ENCODE measurements around the gene BST2.
A peak's percentile ranks its signal among the peaks of the same experiment; 100 is the strongest.

The BST2 gene

GRCh38 chr19:17436874-17437267 is 31.4 kb upstream of the BST2 start:
- no peak overlapping the region for H3K27ac ChIP-seq (ENCODE audit: low read depth, low read length)
- peaks cover 0 to 9% (median 5%) of the 10 kb centered on the region in 5 donors for H3K9me3 ChIP-seq (ENCODE audit: control insufficient read depth in 5 of 5, low read length in 5 of 5)
- no peak overlapping the region for H3K9ac ChIP-seq (ENCODE audit: low read length in 5 of 5)
- H3K4me3 ChIP-seq (ENCODE audit: low read depth in 1 of 5, low read length in 5 of 5): no peak overlapping the region
- no peaks in the 10 kb centered on the region for H3K27me3 ChIP-seq (ENCODE audit: control insufficient read depth in 5 of 5, insufficient read depth in 4 of 5, low read length in 5 of 5)
- peaks cover 0 to 4% (median 0%) of the 10 kb centered on the region in 5 donors for H3K36me3 ChIP-seq (ENCODE audit: control insufficient read depth in 5 of 5, insufficient read depth in 5 of 5, low read length in 5 of 5)
- H3K4me1 ChIP-seq (ENCODE audit: control insufficient read depth in 5 of 5, insufficient read depth in 5 of 5, low read length in 5 of 5): peaks cover 0 to 4% (median 0%) of the 10 kb centered on the region in 5 donors

- Histone ChIP-seq H3K27ac (ENCODE audit: low read depth, low read length) (no peak overlapping the region), H3K36me3 (ENCODE audit: control insufficient read depth in 5 of 5, insufficient read depth in 5 of 5, low read length in 5 of 5) (peaks cover 0 to 4% (median 0%) of the 10 kb centered on the region in 5 donors), H3K9ac (ENCODE audit: low read length in 5 of 5) (no peak overlapping the region), H3K27me3 (ENCODE audit: control insufficient read depth in 5 of 5, insufficient read depth in 4 of 5, low read length in 5 of 5) (no peaks in the 10 kb centered on the region), H3K9me3 (ENCODE audit: control insufficient read depth in 5 of 5, low read length in 5 of 5) (peaks cover 0 to 6% (median 5%) of the 10 kb centered on the region in 5 donors), H3K4me3 (ENCODE audit: low read depth in 1 of 5, low read length in 5 of 5) (no peak overlapping the region), H3K4me1 (ENCODE audit: control insufficient read depth in 5 of 5, insufficient read depth in 5 of 5, low read length in 5 of 5) (no peaks in the 10 kb centered on the region)
Measured at GRCh38 chr19:17436094-17436873, 30.9 kb upstream of the BST2 start.

- H3K9me3 ChIP-seq (ENCODE audit: control insufficient read depth in 5 of 5, low read length in 5 of 5): peaks cover 0 to 5% (median 4%) of the 10 kb centered on the region in 5 donors
- no peaks in the 10 kb centered on the region for H3K4me1 ChIP-seq (ENCODE audit: control insufficient read depth in 5 of 5, insufficient read depth in 5 of 5, low read length in 5 of 5)
- no peak overlapping the region for H3K9ac ChIP-seq (ENCODE audit: low read length in 5 of 5)
Measured at GRCh38 chr19:17435218-17435617, 29.8 kb upstream of the BST2 start.

GRCh38 chr19:17431417-17431816 is 26.0 kb upstream of the BST2 start:
- Histone ChIP-seq H3K4me1 (ENCODE audit: control insufficient read depth in 5 of 5, insufficient read depth in 5 of 5, low read length in 5 of 5) (peaks cover 0 to 9% (median 8%) of the 10 kb centered on the region in 5 donors), H3K27me3 (ENCODE audit: control insufficient read depth in 5 of 5, insufficient read depth in 4 of 5, low read length in 5 of 5) (no peaks in the 10 kb centered on the region), H3K27ac (ENCODE audit: low read depth, low read length) (no peak overlapping the region), H3K9ac (ENCODE audit: low read length in 5 of 5) (no peak overlapping the region), H3K36me3 (ENCODE audit: control insufficient read depth in 5 of 5, insufficient read depth in 5 of 5, low read length in 5 of 5) (peaks cover 0 to 4% (median 0%) of the 10 kb centered on the region in 5 donors), H3K9me3 (ENCODE audit: control insufficient read depth in 5 of 5, low read length in 5 of 5) (peaks cover 0 to 5% (median 4%) of the 10 kb centered on the region in 5 donors), H3K4me3 (ENCODE audit: low read depth in 1 of 5, low read length in 5 of 5) (no peak overlapping the region)

More at GRCh38 chr19:17435218-17435617, 29.8 kb upstream of the BST2 start:
- no peaks in the 10 kb centered on the region for H3K27me3 ChIP-seq (ENCODE audit: control insufficient read depth in 5 of 5, insufficient read depth in 4 of 5, low read length in 5 of 5)
- H3K4me3 ChIP-seq (ENCODE audit: low read depth in 1 of 5, low read length in 5 of 5): no peak overlapping the region
- H3K36me3 ChIP-seq (ENCODE audit: control insufficient read depth in 5 of 5, insufficient read depth in 5 of 5, low read length in 5 of 5): peaks cover 0 to 4% (median 0%) of the 10 kb centered on the region in 5 donors
- H3K27ac ChIP-seq (ENCODE audit: low read depth, low read length): no peak overlapping the region

- Histone ChIP-seq H3K4me3 (ENCODE audit: low read depth in 1 of 5, low read length in 5 of 5) (no peak overlapping the region), H3K9me3 (ENCODE audit: control insufficient read depth in 5 of 5, low read length in 5 of 5) (no peaks in the 10 kb centered on the region), H3K27me3 (ENCODE audit: control insufficient read depth in 5 of 5, insufficient read depth in 4 of 5, low read length in 5 of 5) (no peaks in the 10 kb centered on the region), H3K4me1 (ENCODE audit: control insufficient read depth in 5 of 5, insufficient read depth in 5 of 5, low read length in 5 of 5) (peaks cover 0 to 15% (median 13%) of the 10 kb centered on the region in 5 donors), H3K27ac (ENCODE audit: low read depth, low read length) (no peak overlapping the region), H3K9ac (ENCODE audit: low read length in 5 of 5) (no peak overlapping the region), H3K36me3 (ENCODE audit: control insufficient read depth in 5 of 5, insufficient read depth in 5 of 5, low read length in 5 of 5) (no peaks in the 10 kb centered on the region)
Measured at GRCh38 chr19:17429641-17430113, 24.2 kb upstream of the BST2 start.

GRCh38 chr19:17424743-17425365 is 19.4 kb upstream of the BST2 start:
- Histone ChIP-seq H3K36me3 (ENCODE audit: control insufficient read depth in 5 of 5, insufficient read depth in 5 of 5, low read length in 5 of 5) (peaks cover 0 to 15% (median 13%) of the 10 kb centered on the region in 5 donors), H3K9me3 (ENCODE audit: control insufficient read depth in 5 of 5, low read length in 5 of 5) (no peaks in the 10 kb centered on the region), H3K4me1 (ENCODE audit: control insufficient read depth in 5 of 5, insufficient read depth in 5 of 5, low read length in 5 of 5) (peaks cover 0 to 24% (median 22%) of the 10 kb centered on the region in 5 donors), H3K4me3 (ENCODE audit: low read depth in 1 of 5, low read length in 5 of 5) (no peak overlapping the region), H3K9ac (ENCODE audit: low read length in 5 of 5) (no peak overlapping the region), H3K27ac (ENCODE audit: low read depth, low read length) (no peak overlapping the region), H3K27me3 (ENCODE audit: control insufficient read depth in 5 of 5, insufficient read depth in 4 of 5, low read length in 5 of 5) (no peaks in the 10 kb centered on the region)

- H3K36me3 ChIP-seq (ENCODE audit: control insufficient read depth in 5 of 5, insufficient read depth in 5 of 5, low read length in 5 of 5): peaks cover 0 to 15% (median 13%) of the 10 kb centered on the region in 5 donors
- H3K27me3 ChIP-seq (ENCODE audit: control insufficient read depth in 5 of 5, insufficient read depth in 4 of 5, low read length in 5 of 5): no peaks in the 10 kb centered on the region
- H3K9me3 ChIP-seq (ENCODE audit: control insufficient read depth in 5 of 5, low read length in 5 of 5): no peaks in the 10 kb centered on the region
- H3K4me1 ChIP-seq (ENCODE audit: control insufficient read depth in 5 of 5, insufficient read depth in 5 of 5, low read length in 5 of 5): peaks cover 4 to 28% (median 23%) of the 10 kb centered on the region in 5 donors
- H3K9ac ChIP-seq (ENCODE audit: low read length in 5 of 5): no peak overlapping the region
- no peak overlapping the region for H3K4me3 ChIP-seq (ENCODE audit: low read depth in 1 of 5, low read length in 5 of 5)
- no peak overlapping the region for H3K27ac ChIP-seq (ENCODE audit: low read depth, low read length)
Measured at GRCh38 chr19:17423429-17424208, 18.2 kb upstream of the BST2 start.

GRCh38 chr19:17421942-17422341 is 16.5 kb upstream of the BST2 start:
- Histone ChIP-seq H3K27ac (ENCODE audit: low read depth, low read length) (no peak overlapping the region), H3K36me3 (ENCODE audit: control insufficient read depth in 5 of 5, insufficient read depth in 5 of 5, low read length in 5 of 5) (peaks cover 0 to 15% (median 13%) of the 10 kb centered on the region in 5 donors), H3K4me3 (ENCODE audit: low read depth in 1 of 5, low read length in 5 of 5) (no peak overlapping the region), H3K4me1 (ENCODE audit: control insufficient read depth in 5 of 5, insufficient read depth in 5 of 5, low read length in 5 of 5) (peaks cover 4 to 31% (median 26%) of the 10 kb centered on the region in 5 donors), H3K9me3 (ENCODE audit: control insufficient read depth in 5 of 5, low read length in 5 of 5) (no peaks in the 10 kb centered on the region), H3K9ac (ENCODE audit: low read length in 5 of 5) (no peak overlapping the region), H3K27me3 (ENCODE audit: control insufficient read depth in 5 of 5, insufficient read depth in 4 of 5, low read length in 5 of 5) (no peaks in the 10 kb centered on the region)

- Histone ChIP-seq H3K4me1 (ENCODE audit: control insufficient read depth in 5 of 5, insufficient read depth in 5 of 5, low read length in 5 of 5) (peaks cover 4 to 31% (median 29%) of the 10 kb centered on the region in 5 donors), H3K27ac (ENCODE audit: low read depth, low read length) (peak overlapping the region; percentile 50), H3K27me3 (ENCODE audit: control insufficient read depth in 5 of 5, insufficient read depth in 4 of 5, low read length in 5 of 5) (no peaks in the 10 kb centered on the region), H3K9me3 (ENCODE audit: control insufficient read depth in 5 of 5, low read length in 5 of 5) (no peaks in the 10 kb centered on the region), H3K36me3 (ENCODE audit: control insufficient read depth in 5 of 5, insufficient read depth in 5 of 5, low read length in 5 of 5) (peaks cover 0 to 15% (median 13%) of the 10 kb centered on the region in 5 donors), H3K4me3 (ENCODE audit: low read depth in 1 of 5, low read length in 5 of 5) (peak overlapping the region; percentile 58 to 85 (median 72)), H3K9ac (ENCODE audit: low read length in 5 of 5) (peak overlapping the region in 4 of 5 donors; percentile 64 to 84 (median 77))
Measured at GRCh38 chr19:17420475-17420924, 15.1 kb upstream of the BST2 start.
